Mesenchymal stem cell (in vitro differentiated cells and primary cell): Measurements from ENCODE around the gene LAMC2.

ENCODE experiments used
- DNase-seq: peaks from one replicate; pipeline ENCODE4 v3.0.0-alpha.2; 2013
- H2AFZ ChIP-seq: one replicate; pipeline ENCODE4 v1.6.1; 2013; ENCODE audit warnings: low read depth, mild to moderate bottlenecking, control low read depth, inconsistent platforms, low read length, moderate library complexity
- H2AK5ac ChIP-seq: 2 replicates; pipeline ENCODE4 v1.6.1; 2013; ENCODE audit warnings: low read length, moderate library complexity, mild to moderate bottlenecking, inconsistent platforms; ENCODE audit not compliant: severe bottlenecking
- H2BK120ac ChIP-seq: one replicate; pipeline ENCODE4 v1.6.1; 2013; ENCODE audit warnings: low read depth, mild to moderate bottlenecking, inconsistent platforms, low read length, moderate library complexity
- H2BK12ac ChIP-seq, 2 experiments: one replicate each; pipeline ENCODE4 v1.6.1; 2013; ENCODE audit warnings: inconsistent platforms in 2 of 2, low read length in 2 of 2, mild to moderate bottlenecking in 2 of 2, moderate library complexity in 2 of 2, control low read depth in 1 of 2
- H2BK15ac ChIP-seq: one replicate; pipeline ENCODE4 v1.6.1; 2013; ENCODE audit warnings: mild to moderate bottlenecking, low read depth, inconsistent platforms; ENCODE audit not compliant: poor library complexity, severe bottlenecking
- H2BK5ac ChIP-seq: 2 replicates; pipeline ENCODE4 v1.6.1; 2013; ENCODE audit warnings: low read depth, mild to moderate bottlenecking, low read length, control low read depth, inconsistent platforms; ENCODE audit not compliant: poor library complexity, severe bottlenecking
- H3K14ac ChIP-seq, 2 experiments: one replicate each; pipeline ENCODE4 v1.6.1; 2013; ENCODE audit warnings: inconsistent platforms in 2 of 2, low read length in 2 of 2, control low read depth in 1 of 2, mild to moderate bottlenecking in 1 of 2, moderate library complexity in 1 of 2
- H3K18ac ChIP-seq, 2 experiments: one replicate each; pipeline ENCODE4 v1.6.1; 2013; ENCODE audit warnings: inconsistent platforms in 2 of 2, low read length in 2 of 2, control low read depth in 1 of 2, low read depth in 1 of 2, mild to moderate bottlenecking in 1 of 2
- H3K23ac ChIP-seq, 2 experiments: one replicate each; pipeline ENCODE4 v1.6.1; 2013; ENCODE audit warnings: inconsistent platforms in 2 of 2, low read length in 2 of 2, mild to moderate bottlenecking in 2 of 2, moderate library complexity in 2 of 2, control low read depth in 1 of 2
- H3K27ac ChIP-seq: 2 replicates; pipeline ENCODE4 v1.5.1; 2013; ENCODE audit warnings: mild to moderate bottlenecking, moderate library complexity, low read length, control low read depth, inconsistent platforms; ENCODE audit not compliant: poor library complexity, severe bottlenecking
- H3K27me3 ChIP-seq, 2 experiments: 2 replicates each; pipeline versions ENCODE4 v1.6.1 to v1.7.0; 2013; ENCODE audit warnings: low read length in 2 of 2, mild to moderate bottlenecking in 2 of 2, moderate library complexity in 2 of 2, control low read depth in 1 of 2, inconsistent platforms in 1 of 2; ENCODE audit not compliant: control insufficient read depth in 1 of 2, insufficient read depth in 1 of 2
- H3K36me3 ChIP-seq, 2 experiments: 2 replicates each; pipeline versions ENCODE4 v1.6.1 to v1.7.0; 2013; ENCODE audit warnings: low read length in 2 of 2, control low read depth in 1 of 2, inconsistent platforms in 1 of 2, low read depth in 1 of 2, mild to moderate bottlenecking in 1 of 2; ENCODE audit not compliant: insufficient read depth in 2 of 2, control insufficient read depth in 1 of 2
- H3K4ac ChIP-seq, 2 experiments: one replicate each; pipeline ENCODE4 v1.6.1; 2013; ENCODE audit warnings: inconsistent platforms in 2 of 2, low read length in 2 of 2, mild to moderate bottlenecking in 2 of 2, moderate library complexity in 2 of 2, control low read depth in 1 of 2, low read depth in 1 of 2
- H3K4me1 ChIP-seq: 2 replicates; pipeline ENCODE4 v1.6.1; 2013; ENCODE audit warnings: low read depth, low read length, control low read depth; ENCODE audit not compliant: control insufficient read depth, insufficient read depth
- H3K4me2 ChIP-seq: 2 replicates; pipeline ENCODE4 v1.6.1; 2013; ENCODE audit warnings: low read length, mild to moderate bottlenecking, inconsistent platforms; ENCODE audit not compliant: poor library complexity, severe bottlenecking
- H3K4me3 ChIP-seq, 2 experiments: 2 replicates each; pipeline versions ENCODE4 v1.5.1 to v1.7.0; 2013; ENCODE audit warnings: low read length in 2 of 2, mild to moderate bottlenecking in 2 of 2, control low read depth in 1 of 2, low read depth in 1 of 2; ENCODE audit not compliant: insufficient read depth in 1 of 2
- H3K79me1 ChIP-seq: replicated peaks from 2 replicates; pipeline ENCODE4 v1.6.1; 2013; ENCODE audit warnings: mild to moderate bottlenecking, control low read depth, low read length, inconsistent platforms; ENCODE audit not compliant: poor library complexity, severe bottlenecking
- H3K9ac ChIP-seq: 2 replicates; pipeline ENCODE4 v1.7.0; 2013; ENCODE audit warnings: mild to moderate bottlenecking, low read length, moderate library complexity
- H3K9me3 ChIP-seq: 2 replicates; pipeline ENCODE4 v1.7.0; 2013; ENCODE audit warnings: mild to moderate bottlenecking, low read length; ENCODE audit not compliant: control insufficient read depth
- H4K8ac ChIP-seq: one replicate; pipeline ENCODE4 v1.6.1; 2013; ENCODE audit warnings: inconsistent platforms, mild to moderate bottlenecking, low read length, moderate library complexity
- H4K91ac ChIP-seq: one replicate; pipeline ENCODE4 v1.6.1; 2013; ENCODE audit warnings: mild to moderate bottlenecking, low read length, inconsistent platforms
- WGBS: methylation state at CpG from one replicate; pipeline ENCODE4 v1.1.7; 2013; ENCODE audit warnings: mixed read lengths; 5-methylcytosine and 5-hydroxymethylcytosine counted together

Gene LAMC2

DNA sequence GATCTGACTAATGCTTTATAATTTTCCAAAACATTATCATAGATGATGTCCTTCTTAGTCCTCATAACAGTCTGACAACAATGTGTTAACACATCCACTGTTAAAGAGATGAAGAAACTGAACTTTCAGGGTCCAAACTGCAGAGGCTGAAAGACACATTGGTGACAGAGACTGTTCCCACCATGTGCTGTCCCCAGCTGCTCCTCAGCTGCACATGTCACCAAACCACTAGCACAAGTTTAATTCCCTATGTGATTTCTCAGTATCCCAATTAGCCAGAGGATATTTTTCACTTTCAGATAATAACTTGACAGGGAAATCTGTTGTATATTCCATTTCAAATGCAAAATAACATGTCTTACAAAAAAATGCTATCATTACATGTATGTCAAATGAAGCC, 24.6 kb downstream of the LAMC2 start:
- Histone ChIP-seq H2BK12ac (no peak overlapping the region), H3K36me3 (no peaks in the 10 kb centered on the region), H3K9me3 (no peaks in the 10 kb centered on the region), H3K9ac (no peak overlapping the region), H2BK15ac (no peak overlapping the region), H4K91ac (no peak overlapping the region), H2AFZ (no peak overlapping the region), H3K23ac (no peak overlapping the region), H4K8ac (no peak overlapping the region), H2BK5ac (no peak overlapping the region), H2BK120ac (no peak overlapping the region), H3K4me1 (no peaks in the 10 kb centered on the region), H3K27ac (no peak overlapping the region), H2AK5ac (no peak overlapping the region), H3K4me2 (no peak overlapping the region), H3K14ac (no peak overlapping the region), H3K79me1 (no peaks in the 10 kb centered on the region), H3K18ac (no peak overlapping the region), H3K4ac (no peak overlapping the region), H3K27me3 (no peaks in the 10 kb centered on the region), H3K4me3 (no peak overlapping the region)
- DNase-seq: no peak

GRCh38 chr1:183212870-183213269, 26.8 kb downstream of the LAMC2 start:
- H4K8ac ChIP-seq: no peak overlapping the region
- H3K14ac ChIP-seq: no peak overlapping the region
- H3K23ac ChIP-seq: no peak overlapping the region
- no peak overlapping the region for H4K91ac ChIP-seq
- no peak overlapping the region for H3K4ac ChIP-seq
- H2AFZ ChIP-seq: no peak overlapping the region
- H3K27me3 ChIP-seq: no peaks in the 10 kb centered on the region
- no peak overlapping the region for H2AK5ac ChIP-seq
- no peak overlapping the region for H2BK12ac ChIP-seq
- no CpG with 5 or more reads among the region's 1 CpG for WGBS
- H2BK15ac ChIP-seq: no peak overlapping the region
- no peak overlapping the region for H3K27ac ChIP-seq
- no peaks in the 10 kb centered on the region for H3K4me1 ChIP-seq
- H2BK120ac ChIP-seq: no peak overlapping the region
- no peak overlapping the region for H2BK5ac ChIP-seq
- H3K4me3 ChIP-seq: no peak overlapping the region
- H3K36me3 ChIP-seq: no peaks in the 10 kb centered on the region
- no peak overlapping the region for H3K4me2 ChIP-seq
- no peak overlapping the region for H3K18ac ChIP-seq
- H3K9ac ChIP-seq: no peak overlapping the region
- no peak for DNase-seq
- H3K9me3 ChIP-seq: no peaks in the 10 kb centered on the region
- no peaks in the 10 kb centered on the region for H3K79me1 ChIP-seq

GRCh38 chr1:183214021-183214970, 28.2 kb downstream of the LAMC2 start:
- Histone ChIP-seq H2BK120ac (no peak overlapping the region), H2BK15ac (no peak overlapping the region), H3K27ac (no peak overlapping the region), H2BK5ac (no peak overlapping the region), H3K79me1 (no peaks in the 10 kb centered on the region), H3K27me3 (no peaks in the 10 kb centered on the region), H3K4me1 (peaks cover 2% of the 10 kb centered on the region), H2BK12ac (no peak overlapping the region), H3K4me2 (no peak overlapping the region), H3K4ac (no peak overlapping the region), H3K9ac (no peak overlapping the region), H3K18ac (no peak overlapping the region), H3K9me3 (no peaks in the 10 kb centered on the region), H3K36me3 (no peaks in the 10 kb centered on the region), H4K8ac (no peak overlapping the region), H3K14ac (no peak overlapping the region), H2AFZ (no peak overlapping the region), H2AK5ac (no peak overlapping the region), H3K4me3 (no peak overlapping the region), H4K91ac (no peak overlapping the region), H3K23ac (no peak overlapping the region)
- 92% methylated on average over 4 of the region's 5 CpGs for WGBS
- no peak for DNase-seq

DNA sequence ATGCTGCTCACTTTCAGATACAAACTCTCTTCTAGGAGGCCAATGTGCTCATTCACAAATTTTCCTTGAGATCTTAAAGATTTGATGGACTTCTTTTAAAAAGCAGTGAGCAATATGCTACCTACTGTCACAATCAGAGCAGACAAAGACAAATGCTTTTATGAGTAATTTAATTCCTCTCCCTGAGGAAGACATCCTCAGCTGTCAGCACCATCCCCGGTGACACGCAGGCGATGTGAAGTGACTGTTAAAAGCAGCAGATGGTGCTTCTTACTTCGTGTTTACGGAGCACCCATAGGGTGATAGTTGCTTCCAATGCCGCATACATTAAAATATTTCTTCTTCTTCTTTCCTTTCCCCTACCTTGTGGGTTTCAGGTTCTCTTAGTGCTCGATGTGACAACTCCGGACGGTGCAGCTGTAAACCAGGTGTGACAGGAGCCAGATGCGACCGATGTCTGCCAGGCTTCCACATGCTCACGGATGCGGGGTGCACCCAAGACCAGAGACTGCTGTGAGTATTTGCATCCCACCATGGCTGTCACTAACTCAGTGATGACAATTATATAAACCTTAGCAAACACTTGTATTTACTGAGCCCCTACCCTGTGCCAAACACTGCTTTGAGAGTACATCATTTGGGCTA, 29.1 kb downstream of the LAMC2 start:
- WGBS: 90% methylated on average over 13 of the region's 13 CpGs
- no peak overlapping the region for H3K4ac ChIP-seq
- no peak overlapping the region for H3K9ac ChIP-seq
- no peak overlapping the region for H2BK12ac ChIP-seq
- peaks cover 2% of the 10 kb centered on the region for H3K4me1 ChIP-seq
- no peaks in the 10 kb centered on the region for H3K27me3 ChIP-seq
- H4K8ac ChIP-seq: no peak overlapping the region
- no peaks in the 10 kb centered on the region for H3K79me1 ChIP-seq
- H3K18ac ChIP-seq: no peak overlapping the region
- no peak overlapping the region for H3K14ac ChIP-seq
- no peak overlapping the region for H3K4me2 ChIP-seq
- H3K9me3 ChIP-seq: no peaks in the 10 kb centered on the region
- no peak for DNase-seq
- no peak overlapping the region for H3K4me3 ChIP-seq
- H2BK120ac ChIP-seq: no peak overlapping the region
- H2AFZ ChIP-seq: no peak overlapping the region
- no peak overlapping the region for H2BK15ac ChIP-seq
- H3K36me3 ChIP-seq: no peaks in the 10 kb centered on the region
- no peak overlapping the region for H3K27ac ChIP-seq
- no peak overlapping the region for H4K91ac ChIP-seq
- no peak overlapping the region for H3K23ac ChIP-seq
- H2AK5ac ChIP-seq: no peak overlapping the region
- no peak overlapping the region for H2BK5ac ChIP-seq
